ENCODE data around the gene BPIFB3.

- no peak for TF ChIP-seq CTCF (optimal IDR thresholded peaks at IDR 0.05 in 1 of 3, IDR thresholded peaks at IDR 0.05 in 1 of 3, conservative IDR thresholded peaks at IDR 0.05 in 1 of 3; ENCODE audit: extremely low read depth in 1 of 3, insufficient read depth in 2 of 3, low read length in 3 of 3)
- TF ChIP-seq EZH2 (IDR thresholded peaks at IDR 0.05; ENCODE audit: low read length) = no peak
Observed at GRCh38 chr20:33038243-33038642, 15.5 kb upstream of the BPIFB3 start.
